Muscle of back (tissue), 11 donors: ENCODE measurements around the gene SULT6B1. TPM values are rescaled to one million over a fixed set of nuclear protein-coding genes. Genes with fewer than 3 reads are reported as not detected.
"Not testable (repeated sequence)": the region's sequence is repeated elsewhere in the genome, so short reads cannot be mapped to it uniquely, and the experiment has no call there.

ENCODE experiments used
- DNase-seq, 3 donors: peaks; one replicate each; pipeline versions ENCODE4 v3.0.0 to v3.0.0-alpha.2; 2013
- polyA plus RNA-seq, 10 donors: library from polyadenylated mRNA; unstranded; fragments of 120-200 nt; gene quantifications; one replicate each; pipeline ENCODE4 v1.2.1, GENCODE V29; 2013; ENCODE audit not compliant: insufficient read length in 10 of 10

The SULT6B1 gene
- polyA plus RNA-seq, 10 donors, result not detected

GRCh38 chr2:37196320-37197195 lies 8.1 kb upstream of the SULT6B1 start, which contains the start of gene CEBPZOS:
Gene CEBPZOS (plus strand): TSS chr2:37196496. CDS start chr2:37199705, 3,209 bp downstream.
- DNase-seq, result peak; percentile 74 to 95 (median 91)

DNA sequence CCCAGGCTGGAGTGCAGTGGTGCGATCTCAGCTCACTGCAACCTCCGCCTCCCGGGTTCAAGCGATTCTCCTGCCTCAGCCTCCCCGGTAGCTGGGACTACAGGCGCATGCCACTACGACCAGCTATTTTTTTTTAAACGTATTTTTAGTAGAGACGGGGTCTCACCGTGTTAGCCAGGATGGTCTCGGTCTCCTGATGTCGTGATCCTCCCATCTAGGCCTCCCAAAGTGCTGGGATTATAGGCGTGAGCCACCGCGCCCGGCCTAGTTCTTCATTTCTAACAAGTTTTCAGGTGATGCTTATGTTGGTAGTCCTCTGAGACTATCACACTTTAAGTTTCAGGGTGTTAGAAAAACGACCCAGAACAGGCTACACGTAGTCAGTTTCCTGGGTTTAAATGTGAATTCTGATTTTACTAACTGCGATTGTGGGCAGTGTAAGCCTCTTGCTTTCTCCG lies 7.4 kb upstream of the SULT6B1 start:
- not testable (repeated sequence) for DNase-seq

DNA sequence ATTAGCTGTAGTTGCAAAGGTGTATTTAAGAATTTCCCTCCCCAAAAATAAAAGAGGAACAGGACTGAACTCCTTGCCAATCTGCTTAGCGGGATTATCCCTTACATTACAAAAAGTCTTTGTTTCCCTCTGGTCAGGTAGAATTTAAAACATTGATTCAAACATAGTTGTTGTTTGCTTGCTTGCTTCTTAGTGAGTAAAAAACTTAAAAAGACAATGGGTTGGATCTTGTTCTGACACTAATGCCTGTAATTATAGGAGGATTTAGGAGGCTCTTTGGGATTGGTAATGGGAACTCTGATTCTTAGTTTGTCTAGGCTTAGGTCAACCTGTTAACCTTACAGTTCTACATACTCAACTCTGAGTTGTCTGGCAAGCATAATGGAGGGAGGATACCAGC lies 4.1 kb upstream of the SULT6B1 start:
- DNase-seq, result no peak

DNA sequence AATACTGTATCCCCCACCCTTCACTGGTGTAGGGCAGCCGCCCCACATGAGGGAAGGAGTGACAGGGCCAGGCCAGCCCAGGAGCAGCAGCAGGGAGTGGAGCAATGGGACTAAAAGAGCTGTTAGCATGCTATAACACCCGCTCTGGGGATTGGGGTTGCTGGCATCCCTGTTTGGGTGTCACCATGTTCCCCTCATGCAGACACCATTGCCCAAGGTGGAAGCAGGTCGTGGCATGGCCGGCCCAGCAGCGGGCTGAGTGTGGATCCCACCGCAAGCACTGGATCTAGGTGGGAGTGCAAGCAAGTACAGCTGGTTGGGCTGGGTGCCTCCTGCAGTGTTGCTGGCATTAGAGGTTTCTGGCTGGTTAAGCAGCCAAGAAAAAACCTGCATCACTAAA lies 3.3 kb upstream of the SULT6B1 start:
- DNase-seq, result no peak

DNA sequence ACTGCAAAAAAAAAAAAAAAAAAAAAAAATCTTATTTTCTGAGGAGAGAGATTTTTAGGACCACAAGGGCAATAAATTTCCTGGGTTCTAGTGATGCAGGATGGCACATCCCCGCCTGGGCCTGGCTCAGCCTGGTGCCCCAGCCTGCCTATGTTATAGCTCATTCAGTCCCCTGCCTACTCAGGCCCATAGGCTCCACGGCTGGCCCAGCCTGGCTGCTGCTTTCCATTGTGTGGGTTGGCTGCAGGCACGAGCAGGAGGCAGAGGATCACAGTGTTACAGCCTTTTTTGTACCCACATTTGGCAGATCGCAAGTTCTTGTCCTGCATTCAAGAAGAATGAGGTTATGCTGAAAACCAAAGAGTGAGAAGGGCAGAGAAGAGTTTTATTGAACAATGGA lies 2.8 kb upstream of the SULT6B1 start:
- no peak for DNase-seq

GRCh38 chr2:37190290-37190689 lies 1.8 kb upstream of the SULT6B1 start:
- no peak for DNase-seq

DNA sequence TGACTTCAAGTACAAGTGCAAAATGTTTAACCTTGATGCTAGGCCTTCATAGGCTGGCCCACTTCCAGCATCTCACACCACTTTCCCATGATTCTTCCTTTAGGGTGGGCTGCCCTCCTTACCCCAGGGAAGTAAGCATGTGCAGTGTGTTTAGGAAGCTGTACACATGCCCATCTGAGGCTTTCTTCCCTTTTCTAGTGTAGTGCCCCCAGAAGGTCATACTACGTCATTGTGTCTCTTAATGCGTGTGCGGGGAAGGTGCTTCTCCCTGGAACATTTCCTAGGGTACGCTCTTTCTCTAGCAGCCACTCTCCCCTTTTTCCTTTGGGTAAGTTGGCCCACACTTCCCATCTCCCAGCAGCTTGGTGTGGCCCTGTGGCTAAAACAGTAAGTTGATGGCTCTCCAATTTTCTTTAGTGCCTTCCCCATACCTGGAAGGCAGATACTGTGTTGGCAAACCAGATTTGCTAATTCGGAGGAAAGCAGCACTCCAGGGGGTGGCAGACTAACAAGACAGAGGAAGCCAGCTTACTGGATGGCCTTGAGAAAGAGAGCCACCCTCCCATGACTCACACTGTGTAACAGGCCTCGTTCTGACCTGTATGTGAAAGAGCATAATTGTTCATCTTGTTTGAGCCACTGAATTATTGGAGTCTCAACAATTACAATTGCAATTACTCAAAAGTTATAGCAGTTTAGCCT lies 1.1 kb upstream of the SULT6B1 start:
- DNase-seq, result peak in 1 of 3 donors; percentile 36

DNA sequence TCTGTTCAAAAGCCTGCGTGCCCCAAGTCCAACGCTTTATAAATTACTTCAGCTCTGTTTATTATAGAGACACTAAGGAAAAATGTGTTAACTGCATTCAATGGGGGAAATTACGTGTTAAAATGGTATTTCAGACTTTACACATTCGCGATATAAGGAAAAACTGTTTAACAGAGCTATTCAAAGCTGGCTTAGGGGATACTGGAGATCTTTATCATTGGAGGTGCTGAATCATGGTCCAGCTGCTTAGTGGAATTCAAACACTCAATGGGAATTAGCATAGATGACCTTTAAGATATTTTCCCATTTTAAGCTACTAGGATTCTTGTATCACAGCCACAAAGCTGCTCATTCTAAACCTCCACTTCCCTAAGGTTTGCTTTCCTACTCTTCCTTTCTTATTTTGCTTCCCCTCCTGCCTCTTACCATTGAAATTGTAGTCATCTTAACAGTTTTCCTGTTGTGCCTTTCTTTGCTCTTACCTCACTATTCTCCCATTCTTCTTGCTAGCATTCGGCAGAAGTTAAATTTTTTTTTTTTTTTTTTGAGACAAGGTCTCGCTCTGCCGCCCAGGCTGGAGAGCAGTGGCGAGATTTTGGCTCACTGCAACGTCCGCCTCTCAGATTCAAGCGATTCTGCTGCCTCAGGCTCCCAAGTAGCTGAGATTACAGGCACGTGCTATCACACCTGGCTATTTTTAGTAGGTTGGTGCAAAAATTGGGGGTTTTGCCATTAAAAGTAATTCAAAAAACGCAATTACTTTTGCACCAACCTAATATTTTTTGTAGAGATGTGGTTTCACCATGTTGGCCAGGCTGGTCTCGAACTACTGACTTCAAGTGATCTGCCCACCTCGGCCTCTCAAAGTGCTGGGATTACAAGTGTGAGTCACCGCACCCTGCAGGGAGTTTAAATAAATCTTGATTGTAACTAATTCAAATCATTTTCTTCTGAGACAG lies 6.5 kb downstream of the SULT6B1 start:
- no peak for DNase-seq

DNA sequence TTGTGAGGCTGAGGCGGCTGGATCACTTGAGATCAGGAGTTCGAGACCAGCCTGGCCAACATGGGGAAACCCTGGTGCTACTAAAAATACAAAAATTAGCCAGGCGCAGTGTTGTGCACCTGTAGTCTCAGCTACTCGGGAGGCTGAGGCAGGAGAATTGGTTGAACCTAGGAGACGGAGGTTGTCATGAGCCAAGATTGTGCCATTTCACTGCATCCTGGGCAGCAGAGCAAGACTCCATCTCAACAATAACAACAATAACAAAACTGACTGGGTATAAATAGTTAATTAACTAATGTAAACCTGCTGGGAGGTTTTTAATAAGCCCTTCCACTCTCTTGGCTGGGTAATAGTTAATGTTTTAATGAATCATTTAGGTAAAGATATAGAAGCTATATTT lies 7.8 kb downstream of the SULT6B1 start:
- no peak for DNase-seq

GRCh38 chr2:37180006-37180639 lies 8.3 kb downstream of the SULT6B1 start:
- no peak for DNase-seq

- DNase-seq, result no peak
These were observed 14.7 kb downstream of the SULT6B1 start for GRCh38 chr2:37173741-37174140.

- DNase-seq, result no peak
These were observed 16.9 kb downstream of the SULT6B1 start for GRCh38 chr2:37171624-37171950.

GRCh38 chr2:37168217-37168981 lies 20.1 kb downstream of the SULT6B1 start:
- DNase-seq, result peak in 2 of 3 donors; percentile 12 to 36

DNA sequence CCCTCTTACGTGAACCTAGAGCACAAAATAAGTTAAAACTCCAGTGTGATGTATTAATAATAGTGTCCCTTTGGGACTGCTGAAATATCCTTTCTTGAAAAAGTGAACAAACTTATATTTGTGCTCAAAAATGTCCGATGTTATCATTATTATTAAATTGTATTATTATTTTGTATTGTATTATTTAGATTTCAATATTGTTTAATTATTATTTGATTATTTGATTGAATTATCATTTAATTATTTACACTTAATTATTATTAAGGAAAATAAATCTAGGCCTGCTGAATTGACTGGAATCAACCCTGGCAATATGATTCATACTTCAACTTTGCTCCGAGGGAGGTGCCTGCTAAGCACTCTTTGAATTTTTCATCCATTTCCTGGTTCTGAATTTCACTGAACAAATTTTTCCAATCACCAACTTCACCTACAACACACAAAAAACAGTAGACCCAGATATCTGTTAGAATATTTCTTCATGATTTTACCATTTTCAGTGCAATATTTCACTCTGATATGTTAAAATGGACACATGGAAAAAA lies 20.8 kb downstream of the SULT6B1 start:
- DNase-seq, result no peak

DNA sequence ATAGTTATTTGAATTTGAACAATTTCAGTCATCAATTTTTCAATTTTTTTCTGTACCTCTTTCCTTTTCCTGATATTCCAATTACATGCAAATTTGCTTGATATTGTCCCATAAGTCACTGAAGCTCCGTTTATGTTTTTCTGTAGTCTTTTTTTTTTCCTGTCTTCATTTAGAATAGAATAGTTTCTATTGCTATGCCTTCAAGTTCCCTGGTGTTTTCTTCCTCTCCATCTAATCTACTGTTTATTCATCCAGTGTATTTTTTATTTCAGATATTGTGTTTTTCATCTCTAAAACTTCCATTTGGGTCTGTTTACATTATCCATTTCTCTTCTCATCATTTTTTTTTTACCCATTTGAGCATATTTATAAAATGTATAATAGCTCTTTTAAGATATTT lies 23.7 kb downstream of the SULT6B1 start:
- no peak for DNase-seq

DNA sequence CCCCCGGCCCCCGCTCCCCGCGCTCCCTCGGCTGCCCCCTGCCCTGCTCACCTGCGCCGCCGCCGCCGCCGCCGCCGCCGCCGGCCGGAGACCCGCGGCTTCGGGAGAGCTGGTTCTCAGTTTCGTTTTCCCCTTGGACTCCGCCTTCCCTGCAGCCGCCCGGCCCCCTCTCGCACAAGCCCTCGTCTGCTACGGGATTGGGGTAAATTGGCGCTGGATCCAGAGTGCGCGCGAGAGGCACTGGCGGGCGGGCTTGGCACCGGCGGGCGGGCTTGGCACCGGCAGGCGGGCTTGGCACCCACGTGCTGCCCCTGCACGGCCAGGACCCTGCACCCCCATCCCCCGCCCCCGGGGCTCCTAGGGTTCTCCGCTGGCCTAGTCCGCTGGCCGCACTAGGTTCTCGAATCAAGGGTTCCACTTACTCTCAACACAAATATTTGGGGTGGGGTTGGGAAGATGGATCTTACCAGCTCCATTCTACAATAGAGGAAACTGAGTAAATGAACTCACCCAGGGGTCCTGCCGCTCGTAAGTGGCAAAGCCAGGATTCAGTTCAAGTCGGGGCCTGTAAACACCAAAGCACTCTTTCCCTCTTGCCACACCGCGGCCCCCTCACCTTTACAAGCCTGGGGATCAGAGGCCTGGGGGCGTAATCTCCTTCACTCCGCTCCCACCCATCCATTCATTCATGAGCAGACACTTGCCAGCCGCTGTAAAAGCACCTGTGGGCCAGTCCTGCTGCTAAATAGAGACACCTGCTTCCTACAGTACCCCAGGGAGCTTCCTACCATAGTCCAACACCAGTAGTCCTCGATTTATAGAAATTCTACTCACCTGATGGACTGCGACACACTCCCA lies 31.4 kb downstream of the SULT6B1 start, which contains the start of gene EIF2AK2:
Gene EIF2AK2 (minus strand): TSS at position 124 of the 858 bp plus-strand sequence. CDS start 9,174 bp downstream, outside the sequence.
- peak; percentile 81 to 94 (median 88) for DNase-seq

DNA sequence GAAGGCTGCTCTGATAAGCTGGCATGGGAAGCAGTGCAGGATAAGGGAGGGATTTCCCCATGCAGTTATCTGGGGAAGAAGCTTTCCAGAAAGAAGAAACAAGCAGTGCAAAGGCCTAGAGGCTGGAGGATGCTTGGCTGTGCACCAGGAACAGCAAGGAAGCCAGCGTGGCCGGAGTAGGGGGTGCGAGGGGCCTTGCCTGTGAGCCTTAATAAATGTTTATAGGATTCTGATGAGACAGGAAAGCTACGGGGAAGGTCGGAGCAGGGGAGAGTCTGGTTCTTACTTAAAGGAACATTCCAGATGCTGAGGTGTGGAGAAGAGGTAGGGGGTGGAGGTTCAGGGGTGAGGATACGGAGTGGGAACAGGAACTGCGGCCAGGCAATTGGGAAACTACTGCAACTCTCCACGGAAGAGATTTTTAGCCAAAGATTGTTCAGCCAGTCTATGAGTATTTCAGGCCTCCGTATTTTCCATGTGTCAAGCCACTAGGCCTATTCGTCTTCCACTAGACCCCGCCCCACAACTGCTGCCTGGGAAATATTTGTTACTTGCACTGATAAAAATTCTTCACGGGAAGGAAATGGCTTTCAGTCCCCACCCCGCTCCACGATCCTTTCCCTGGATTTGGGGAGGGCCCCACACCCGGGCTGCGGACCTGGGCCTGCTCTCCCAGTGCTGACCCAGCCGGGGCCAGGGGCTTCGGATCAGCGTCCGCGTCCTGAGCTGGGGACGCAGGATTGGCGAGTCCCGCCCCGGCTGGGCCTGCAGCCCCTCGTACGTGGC lies 32.2 kb downstream of the SULT6B1 start:
- peak; percentile 53 to 91 (median 70) for DNase-seq

- no peak for DNase-seq
These were observed 33.7 kb downstream of the SULT6B1 start for GRCh38 chr2:37154785-37155184.
